AG09319 (cell line): ENCODE data around the gene ZNF205.

ENCODE experiments used
- DNase-seq: peaks from one replicate; pipeline ENCODE4 v3.0.0-alpha.2; 2010; ENCODE audit warnings: low read depth; ENCODE audit errors: extremely low read depth
- CTCF ChIP-seq: IDR thresholded peaks from 2 replicates; pipeline ENCODE4 v1.5.1; 2011; ENCODE audit warnings: low read depth, mild to moderate bottlenecking, inconsistent platforms, low read length, moderate library complexity

The ZNF205 gene

GRCh38 chr16:3094289-3095027, 17.9 kb upstream of the ZNF205 start:
- no peak for DNase-seq
- TF ChIP-seq CTCF = peak; percentile 42

- no peak for DNase-seq
Measured at GRCh38 chr16:3095869-3096268, 16.5 kb upstream of the ZNF205 start.

GRCh38 chr16:3096362-3096761, 16.0 kb upstream of the ZNF205 start:
- no peak for TF ChIP-seq CTCF
- no peak for DNase-seq

More at GRCh38 chr16:3095869-3096268, 16.5 kb upstream of the ZNF205 start:
- peak; percentile 21 for TF ChIP-seq CTCF

GRCh38 chr16:3097266-3097665, 15.1 kb upstream of the ZNF205 start:
- no peak for DNase-seq
- no peak for TF ChIP-seq CTCF

- DNase-seq = no peak
- TF ChIP-seq CTCF = no peak
Measured at GRCh38 chr16:3098459-3099394, 13.7 kb upstream of the ZNF205 start, which contains the start of gene ZSCAN10. Gene ZSCAN10 (minus strand): TSS chr16:3099294. CDS start chr16:3092937, 6,357 bp downstream.

- TF ChIP-seq CTCF = no peak
- no peak for DNase-seq
Measured at GRCh38 chr16:3099395-3099731, 13.0 kb upstream of the ZNF205 start.

GRCh38 chr16:3099732-3100499, 12.5 kb upstream of the ZNF205 start:
- peak; percentile 45 for DNase-seq
- TF ChIP-seq CTCF = no peak
